ENCODE data around the gene PDE6A.

The PDE6A gene

DNA sequence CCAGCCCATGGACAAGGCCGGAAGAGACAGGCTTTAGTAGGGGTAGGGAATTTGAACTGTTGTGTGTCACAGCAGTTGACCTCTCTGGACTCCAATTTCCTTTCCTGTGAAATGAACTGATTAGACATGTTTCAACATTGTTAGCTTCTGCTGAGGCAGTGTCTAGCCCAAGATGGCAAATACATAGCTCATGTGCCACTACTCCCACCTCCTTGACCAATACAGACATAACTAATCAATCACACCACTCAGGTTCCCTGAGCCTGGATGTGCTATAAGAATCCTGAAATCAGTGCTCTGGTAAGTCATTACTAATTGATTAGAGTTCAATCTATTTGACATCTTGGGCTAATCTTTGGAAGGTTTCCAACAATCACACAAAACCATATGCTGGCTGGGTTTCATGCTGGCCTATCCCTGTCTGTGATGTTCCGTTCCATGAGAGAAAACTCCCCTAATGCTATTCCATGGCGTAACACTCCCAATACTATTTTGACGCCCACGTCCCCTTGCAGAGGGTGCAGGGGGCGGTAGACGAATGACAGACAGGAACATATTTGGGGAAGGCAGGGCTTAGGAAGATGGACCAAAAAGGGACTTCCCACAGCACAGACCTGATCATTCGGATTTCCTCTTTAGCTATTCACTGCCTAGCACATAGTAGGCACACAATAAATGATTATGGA lies 95.2 kb downstream of the PDE6A start:
- ChIA-PET CTCF (interaction anchor here (1.0 to 22.2 kb wide), 4 partner anchors 8 to 142 kb away, joined by 4 to 355 read pairs (median 50); partner anchors contain the start of gene SLC26A2), POLR2A (no interaction called here)
- TF ChIP-seq PRDM1 (tag by site-specific recombination; IDR thresholded peaks at IDR 0.05), result no peak
- no peak for TF ChIP-seq HOXD13 (CRISPR knock-in tag; IDR thresholded peaks at IDR 0.05; ENCODE audit: borderline replicate concordance)
- peak; percentile 59; the same call in 1 of the 2 replicates for TF ChIP-seq ZNF23 (tag by site-specific recombination; IDR thresholded peaks at IDR 0.05; ENCODE audit: borderline replicate concordance)
- peak; percentile 85 for TF ChIP-seq ZBTB17 (tag by site-specific recombination; IDR thresholded peaks at IDR 0.05)
- no peak for TF ChIP-seq SALL2 (tag by site-specific recombination; IDR thresholded peaks at IDR 0.05; ENCODE audit: borderline replicate concordance)
- TF ChIP-seq, protein P1, sequence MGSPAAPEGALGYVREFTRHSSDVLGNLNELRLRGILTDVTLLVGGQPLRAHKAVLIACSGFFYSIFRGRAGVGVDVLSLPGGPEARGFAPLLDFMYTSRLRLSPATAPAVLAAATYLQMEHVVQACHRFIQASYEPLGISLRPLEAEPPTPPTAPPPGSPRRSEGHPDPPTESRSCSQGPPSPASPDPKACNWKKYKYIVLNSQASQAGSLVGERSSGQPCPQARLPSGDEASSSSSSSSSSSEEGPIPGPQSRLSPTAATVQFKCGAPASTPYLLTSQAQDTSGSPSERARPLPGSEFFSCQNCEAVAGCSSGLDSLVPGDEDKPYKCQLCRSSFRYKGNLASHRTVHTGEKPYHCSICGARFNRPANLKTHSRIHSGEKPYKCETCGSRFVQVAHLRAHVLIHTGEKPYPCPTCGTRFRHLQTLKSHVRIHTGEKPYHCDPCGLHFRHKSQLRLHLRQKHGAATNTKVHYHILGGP (tag by site-specific recombination; IDR thresholded peaks at IDR 0.05), result no peak
- no peak for TF ChIP-seq ZNF157 (tag by site-specific recombination; IDR thresholded peaks at IDR 0.05)
- no peak for TF ChIP-seq ZNF132 (tag by site-specific recombination; IDR thresholded peaks at IDR 0.05; ENCODE audit: borderline replicate concordance)
- Histone ChIP-seq H3K9me3 (ENCODE audit: control insufficient read depth, insufficient read depth, low read depth, low read length) (no peaks in the 10 kb centered on the region), H3K27ac (ENCODE audit: extremely low read depth, low read depth, low read length) (no peak overlapping the region), H3K4me1 (ENCODE audit: control insufficient read depth, insufficient read depth, low read length) (no peaks in the 10 kb centered on the region), H3K36me3 (ENCODE audit: control insufficient read depth in 2 of 2, insufficient read depth in 1 of 2, low read length in 2 of 2) (peaks cover 4 to 24% of the 10 kb centered on the region in 2 experiments; a peak in 2 of 3 replicates), H3K4me3 (ENCODE audit: low read depth, low read length) (no peak overlapping the region)

DNA sequence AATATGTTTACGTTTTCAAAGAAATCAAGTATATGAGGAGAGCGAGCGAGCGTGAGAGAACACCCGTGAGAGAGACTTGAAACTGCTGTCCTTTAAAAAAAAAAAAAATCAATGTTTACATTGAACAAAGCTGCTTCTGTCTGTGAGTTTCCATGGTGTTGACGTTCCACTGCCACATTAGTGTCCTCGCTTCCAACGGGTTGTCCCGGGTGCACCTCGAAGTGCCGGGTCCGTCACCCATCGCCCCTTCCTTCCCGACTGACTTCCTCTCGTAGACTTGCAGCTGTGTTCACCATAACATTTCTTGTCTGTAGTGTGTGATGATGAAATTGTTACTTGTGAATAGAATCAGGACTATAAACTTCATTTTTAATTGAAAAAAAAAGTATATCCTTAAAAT lies 97.0 kb downstream of the PDE6A start:
- Histone ChIP-seq H3K9me3 (ENCODE audit: control insufficient read depth, insufficient read depth, low read depth, low read length) (no peaks in the 10 kb centered on the region), H3K4me1 (ENCODE audit: control insufficient read depth, insufficient read depth, low read length) (no peaks in the 10 kb centered on the region), H3K27ac (ENCODE audit: extremely low read depth, low read depth, low read length) (no peak overlapping the region), H3K36me3 (ENCODE audit: control insufficient read depth in 2 of 2, insufficient read depth in 1 of 2, low read length in 2 of 2) (peaks cover 4 to 24% of the 10 kb centered on the region in 2 experiments; a peak in 2 of 3 replicates), H3K4me3 (ENCODE audit: low read depth, low read length) (no peak overlapping the region)
- CTCF ChIA-PET, result interaction anchor here (0.6 to 22.2 kb wide), 4 partner anchors 8 to 153 kb away, joined by 5 to 355 read pairs (median 6); partner anchors contain the start of genes HMGXB3 and TIGD6
- POLR2A ChIA-PET, result interaction anchor here (1.8 kb wide), 1 partner anchor 113 kb away, joined by 4 read pairs; the partner anchor contains the start of gene SLC26A2
- TF ChIP-seq MZF1 (tag by site-specific recombination; IDR thresholded peaks at IDR 0.05; ENCODE audit: borderline replicate concordance), result no peak
- TF ChIP-seq, protein P2, sequence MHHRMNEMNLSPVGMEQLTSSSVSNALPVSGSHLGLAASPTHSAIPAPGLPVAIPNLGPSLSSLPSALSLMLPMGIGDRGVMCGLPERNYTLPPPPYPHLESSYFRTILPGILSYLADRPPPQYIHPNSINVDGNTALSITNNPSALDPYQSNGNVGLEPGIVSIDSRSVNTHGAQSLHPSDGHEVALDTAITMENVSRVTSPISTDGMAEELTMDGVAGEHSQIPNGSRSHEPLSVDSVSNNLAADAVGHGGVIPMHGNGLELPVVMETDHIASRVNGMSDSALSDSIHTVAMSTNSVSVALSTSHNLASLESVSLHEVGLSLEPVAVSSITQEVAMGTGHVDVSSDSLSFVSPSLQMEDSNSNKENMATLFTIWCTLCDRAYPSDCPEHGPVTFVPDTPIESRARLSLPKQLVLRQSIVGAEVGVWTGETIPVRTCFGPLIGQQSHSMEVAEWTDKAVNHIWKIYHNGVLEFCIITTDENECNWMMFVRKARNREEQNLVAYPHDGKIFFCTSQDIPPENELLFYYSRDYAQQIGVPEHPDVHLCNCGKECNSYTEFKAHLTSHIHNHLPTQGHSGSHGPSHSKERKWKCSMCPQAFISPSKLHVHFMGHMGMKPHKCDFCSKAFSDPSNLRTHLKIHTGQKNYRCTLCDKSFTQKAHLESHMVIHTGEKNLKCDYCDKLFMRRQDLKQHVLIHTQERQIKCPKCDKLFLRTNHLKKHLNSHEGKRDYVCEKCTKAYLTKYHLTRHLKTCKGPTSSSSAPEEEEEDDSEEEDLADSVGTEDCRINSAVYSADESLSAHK (tag by site-specific recombination; IDR thresholded peaks at IDR 0.05), result 0 out of 2 replicates have a peak, but pooled peaks have one; percentile 25

DNA sequence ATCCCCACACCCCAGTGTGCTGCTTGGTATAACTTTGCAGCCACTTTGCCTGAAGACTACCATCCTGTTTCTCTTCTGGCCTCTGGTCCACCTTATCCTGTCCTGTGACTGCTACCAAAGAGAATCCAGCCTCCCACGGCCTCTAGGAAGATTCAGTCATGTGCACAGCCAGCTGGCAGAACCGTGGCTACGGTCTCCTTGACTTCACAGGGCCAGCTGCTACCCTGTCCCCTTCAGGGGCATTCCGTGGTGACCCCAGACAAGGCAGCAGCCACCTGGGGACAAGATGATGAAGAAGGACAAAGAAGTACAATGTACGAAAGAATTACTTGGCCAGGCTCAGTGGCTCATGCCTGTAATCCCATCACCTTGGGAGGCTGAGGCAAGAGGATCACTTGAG lies 98.6 kb downstream of the PDE6A start:
- Histone ChIP-seq H3K4me1 (ENCODE audit: control insufficient read depth, insufficient read depth, low read length) (no peaks in the 10 kb centered on the region), H3K9me3 (ENCODE audit: control insufficient read depth, insufficient read depth, low read depth, low read length) (no peaks in the 10 kb centered on the region), H3K4me3 (ENCODE audit: low read depth, low read length) (no peak overlapping the region), H3K27ac (ENCODE audit: extremely low read depth, low read depth, low read length) (no peak overlapping the region), H3K36me3 (ENCODE audit: control insufficient read depth in 2 of 2, insufficient read depth in 1 of 2, low read length in 2 of 2) (peaks cover 4 to 24% of the 10 kb centered on the region in 2 experiments; a peak in 2 of 3 replicates)
- CTCF ChIA-PET, result interaction anchor here (1.3 to 22.2 kb wide), 4 partner anchors 6 to 147 kb away, joined by 3 to 355 read pairs (median 180); no protein-coding TSS in a partner anchor
- POLR2A ChIA-PET, result interaction anchor here (0.5 to 1.8 kb wide), 2 partner anchors 49 to 114 kb away, joined by 4 to 9 read pairs; partner anchors contain the start of gene SLC26A2
- TF ChIP-seq ZNF558 (tag by site-specific recombination; IDR thresholded peaks at IDR 0.05), result no peak
- no peak for TF ChIP-seq ZNF791 (tag by site-specific recombination; IDR thresholded peaks at IDR 0.05)
- TF ChIP-seq ZBTB7A (tag by site-specific recombination; IDR thresholded peaks at IDR 0.05; ENCODE audit: low read depth), result no peak
- no peak for TF ChIP-seq MYNN (tag by site-specific recombination; IDR thresholded peaks at IDR 0.05; ENCODE audit: borderline replicate concordance)
- TF ChIP-seq ZNF37A (tag by site-specific recombination; IDR thresholded peaks at IDR 0.05), result no peak
- TF ChIP-seq, protein P3, sequence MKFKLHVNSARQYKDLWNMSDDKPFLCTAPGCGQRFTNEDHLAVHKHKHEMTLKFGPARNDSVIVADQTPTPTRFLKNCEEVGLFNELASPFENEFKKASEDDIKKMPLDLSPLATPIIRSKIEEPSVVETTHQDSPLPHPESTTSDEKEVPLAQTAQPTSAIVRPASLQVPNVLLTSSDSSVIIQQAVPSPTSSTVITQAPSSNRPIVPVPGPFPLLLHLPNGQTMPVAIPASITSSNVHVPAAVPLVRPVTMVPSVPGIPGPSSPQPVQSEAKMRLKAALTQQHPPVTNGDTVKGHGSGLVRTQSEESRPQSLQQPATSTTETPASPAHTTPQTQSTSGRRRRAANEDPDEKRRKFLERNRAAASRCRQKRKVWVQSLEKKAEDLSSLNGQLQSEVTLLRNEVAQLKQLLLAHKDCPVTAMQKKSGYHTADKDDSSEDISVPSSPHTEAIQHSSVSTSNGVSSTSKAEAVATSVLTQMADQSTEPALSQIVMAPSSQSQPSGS (tag by site-specific recombination; IDR thresholded peaks at IDR 0.05; ENCODE audit: low read depth), result no peak
- no peak for TF ChIP-seq ZNF112 (tag by site-specific recombination; IDR thresholded peaks at IDR 0.05)
- no peak for TF ChIP-seq ZNF521 (tag by site-specific recombination; IDR thresholded peaks at IDR 0.05)
- TF ChIP-seq RBAK (tag by site-specific recombination; IDR thresholded peaks at IDR 0.05), result no peak
- TF ChIP-seq, protein P4, sequence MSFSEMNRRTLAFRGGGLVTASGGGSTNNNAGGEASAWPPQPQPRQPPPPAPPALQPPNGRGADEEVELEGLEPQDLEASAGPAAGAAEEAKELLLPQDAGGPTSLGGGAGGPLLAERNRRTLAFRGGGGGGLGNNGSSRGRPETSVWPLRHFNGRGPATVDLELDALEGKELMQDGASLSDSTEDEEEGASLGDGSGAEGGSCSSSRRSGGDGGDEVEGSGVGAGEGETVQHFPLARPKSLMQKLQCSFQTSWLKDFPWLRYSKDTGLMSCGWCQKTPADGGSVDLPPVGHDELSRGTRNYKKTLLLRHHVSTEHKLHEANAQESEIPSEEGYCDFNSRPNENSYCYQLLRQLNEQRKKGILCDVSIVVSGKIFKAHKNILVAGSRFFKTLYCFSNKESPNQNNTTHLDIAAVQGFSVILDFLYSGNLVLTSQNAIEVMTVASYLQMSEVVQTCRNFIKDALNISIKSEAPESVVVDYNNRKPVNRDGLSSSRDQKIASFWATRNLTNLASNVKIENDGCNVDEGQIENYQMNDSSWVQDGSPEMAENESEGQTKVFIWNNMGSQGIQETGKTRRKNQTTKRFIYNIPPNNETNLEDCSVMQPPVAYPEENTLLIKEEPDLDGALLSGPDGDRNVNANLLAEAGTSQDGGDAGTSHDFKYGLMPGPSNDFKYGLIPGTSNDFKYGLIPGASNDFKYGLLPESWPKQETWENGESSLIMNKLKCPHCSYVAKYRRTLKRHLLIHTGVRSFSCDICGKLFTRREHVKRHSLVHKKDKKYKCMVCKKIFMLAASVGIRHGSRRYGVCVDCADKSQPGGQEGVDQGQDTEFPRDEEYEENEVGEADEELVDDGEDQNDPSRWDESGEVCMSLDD (tag by site-specific recombination; IDR thresholded peaks at IDR 0.05), result no peak
- TF ChIP-seq ZNF596 (tag by site-specific recombination; IDR thresholded peaks at IDR 0.05), result no peak
- TF ChIP-seq BCL11A (tag by site-specific recombination; IDR thresholded peaks at IDR 0.05; ENCODE audit: low read depth), result no peak
- no peak for TF ChIP-seq SETDB1 (IDR thresholded peaks at IDR 0.05; ENCODE audit: insufficient read length, low read length)

All from HEK293 (cell line).